Kidney (tissue), 14 donors: ENCODE results near the gene BUB1B. TPM values are rescaled to one million over a fixed set of nuclear protein-coding genes. Genes with fewer than 3 reads are reported as not detected.

Experiments
- DNase-seq, 5 donors: peaks; one replicate each; pipeline ENCODE4 v3.0.0-alpha.2; 2013 to 2020
- FAIRE-seq: peaks from 2 replicates; lab custom pipeline; 2012; peaks lifted over from hg19 to GRCh38; lab: Jason Lieb, UNC
- H3K27ac ChIP-seq, 2 donors: one replicate each; pipeline ENCODE4 v1.7.0; 2013; ENCODE audit warnings: low read depth in 2 of 2, low read length in 2 of 2, inconsistent platforms in 1 of 2
- H3K27me3 ChIP-seq: one replicate; pipeline ENCODE4 v1.7.1; 2013; ENCODE audit warnings: low read length, inconsistent platforms; ENCODE audit not compliant: control insufficient read depth, insufficient read depth
- H3K36me3 ChIP-seq, 3 donors: one replicate each; pipeline versions ENCODE4 v1.7.0 to v1.7.1; 2013; ENCODE audit warnings: low read length in 3 of 3, control low read depth in 1 of 3, inconsistent platforms in 1 of 3; ENCODE audit not compliant: insufficient read depth in 3 of 3, control insufficient read depth in 2 of 3
- H3K4me1 ChIP-seq, 3 donors: one replicate each; pipeline versions ENCODE4 v1.7.0 to v1.7.1; 2013; ENCODE audit warnings: low read length in 3 of 3, inconsistent platforms in 1 of 3, low read depth in 1 of 3; ENCODE audit not compliant: control insufficient read depth in 2 of 3, insufficient read depth in 2 of 3
- H3K4me3 ChIP-seq, 3 donors: one replicate each; pipeline versions ENCODE4 v1.7.0 to v1.8.1; 2013; ENCODE audit warnings: low read length in 3 of 3, control low read depth in 1 of 3, inconsistent platforms in 1 of 3
- H3K9ac ChIP-seq, 3 donors: one replicate each; pipeline versions ENCODE4 v1.7.0 to v1.7.1; 2013; ENCODE audit warnings: low read length in 3 of 3, control low read depth in 1 of 3, inconsistent platforms in 1 of 3
- H3K9me3 ChIP-seq, 3 donors: one replicate each; pipeline versions ENCODE4 v1.7.0 to v1.7.1; 2013; ENCODE audit warnings: low read length in 3 of 3, control low read depth in 1 of 3, inconsistent platforms in 1 of 3; ENCODE audit not compliant: control insufficient read depth in 2 of 3, insufficient read depth in 1 of 3
- intact Hi-C: fragments of 100-400 bp; cut with DNase I; formaldehyde crosslinking; loops from one replicate; pipeline ENCODE4 v1.11.1; 2022
- polyA plus RNA-seq: library from polyadenylated mRNA; stranded (reverse); fragments of 350-450 nt; fragmentation: Illumina TruSeq; extraction: RNeasy Lipid Tissue Mini Kit (QIAGEN cat#74804); gene quantifications from one replicate; pipeline ENCODE4 v1.2.3, GENCODE V29; 2014; ENCODE audit warnings: low read depth, low replicate concordance; ENCODE audit not compliant: insufficient read depth
- total RNA-seq: library from RNA; stranded (reverse); fragmentation: NEBNext Ultra II Directional; extraction: Animal tissue kit (Norgen Biotek cat#: 25700); gene quantifications from one replicate; pipeline ENCODE4 v1.2.1, GENCODE V29; 2021
- TF ChIP-seq, protein P1 (sequence below): IDR thresholded peaks from 3 replicates; pipeline ENCODE4 v1.5.1; 2012; ENCODE audit warnings: mild to moderate bottlenecking, moderate library complexity, borderline replicate concordance; ENCODE audit not compliant: insufficient read depth; ENCODE audit errors: extremely low read depth
- donor health status: control.
- donor health status: control.
- donor health status: control.
- donor health status: control.
- donor health status: control.
- donor health status: DM: yes; HTN: yes; CAD: no.
- donor health status: Normal renal cell carcinoma (clear cell type).

BUB1B gene
- total and polyA plus RNA-seq, 2 donors from 2014 or later, result 0.69 to 0.94 TPM

DNA sequence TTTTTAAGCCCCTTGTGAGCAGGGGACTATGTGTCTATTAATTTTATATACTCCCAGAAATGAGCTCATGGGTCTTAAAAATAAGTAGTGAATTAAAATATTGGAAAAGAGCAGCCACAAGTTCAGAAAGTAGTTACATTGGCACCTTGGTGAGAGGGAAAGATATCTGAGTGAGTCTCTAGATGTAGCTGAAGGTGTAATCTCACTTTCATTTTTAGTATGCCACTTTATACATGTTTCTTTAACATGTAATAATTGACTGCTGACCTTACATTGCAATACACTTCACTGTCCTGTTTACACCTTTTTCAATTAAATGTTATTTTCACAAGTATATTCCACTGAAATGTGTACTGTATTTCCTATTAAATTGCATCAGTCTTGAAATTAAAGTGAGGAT, 65.9 kb downstream of the BUB1B start:
- DNase-seq (no peak), FAIRE-seq (no peak)
- Histone ChIP-seq H3K27me3 (no peaks in the 10 kb centered on the region), H3K9ac (no peak overlapping the region), H3K4me1 (no peaks in the 10 kb centered on the region), H3K36me3 (no peaks in the 10 kb centered on the region), H3K27ac (no peak overlapping the region), H3K4me3 (no peak overlapping the region), H3K9me3 (no peaks in the 10 kb centered on the region)
- TF ChIP-seq, protein P1, sequence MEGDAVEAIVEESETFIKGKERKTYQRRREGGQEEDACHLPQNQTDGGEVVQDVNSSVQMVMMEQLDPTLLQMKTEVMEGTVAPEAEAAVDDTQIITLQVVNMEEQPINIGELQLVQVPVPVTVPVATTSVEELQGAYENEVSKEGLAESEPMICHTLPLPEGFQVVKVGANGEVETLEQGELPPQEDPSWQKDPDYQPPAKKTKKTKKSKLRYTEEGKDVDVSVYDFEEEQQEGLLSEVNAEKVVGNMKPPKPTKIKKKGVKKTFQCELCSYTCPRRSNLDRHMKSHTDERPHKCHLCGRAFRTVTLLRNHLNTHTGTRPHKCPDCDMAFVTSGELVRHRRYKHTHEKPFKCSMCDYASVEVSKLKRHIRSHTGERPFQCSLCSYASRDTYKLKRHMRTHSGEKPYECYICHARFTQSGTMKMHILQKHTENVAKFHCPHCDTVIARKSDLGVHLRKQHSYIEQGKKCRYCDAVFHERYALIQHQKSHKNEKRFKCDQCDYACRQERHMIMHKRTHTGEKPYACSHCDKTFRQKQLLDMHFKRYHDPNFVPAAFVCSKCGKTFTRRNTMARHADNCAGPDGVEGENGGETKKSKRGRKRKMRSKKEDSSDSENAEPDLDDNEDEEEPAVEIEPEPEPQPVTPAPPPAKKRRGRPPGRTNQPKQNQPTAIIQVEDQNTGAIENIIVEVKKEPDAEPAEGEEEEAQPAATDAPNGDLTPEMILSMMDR, result no peak
- intact Hi-C loops, result no loop called here

DNA sequence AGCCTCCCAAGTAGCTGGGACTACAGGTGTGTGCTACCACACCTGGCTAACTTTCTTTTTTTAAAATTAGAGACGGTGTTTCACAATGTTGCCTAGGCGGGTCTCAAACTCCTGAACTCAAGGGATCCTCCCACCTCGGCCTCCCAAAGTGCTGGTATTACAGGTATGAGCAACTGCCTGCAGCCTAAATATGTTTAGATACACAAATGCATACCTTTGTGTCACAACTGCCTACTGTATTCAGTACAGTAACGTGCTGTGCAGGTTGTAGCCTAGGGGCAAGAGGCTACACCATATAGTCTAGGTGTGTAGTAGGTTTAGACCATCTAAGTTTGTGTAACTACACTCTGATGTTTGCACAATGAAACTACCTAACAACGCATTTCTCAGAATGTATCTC, 68.4 kb downstream of the BUB1B start:
- TF ChIP-seq, protein P1, result no peak
- Histone ChIP-seq H3K4me3 (no peak overlapping the region), H3K9me3 (no peaks in the 10 kb centered on the region), H3K9ac (no peak overlapping the region), H3K36me3 (no peaks in the 10 kb centered on the region), H3K27ac (no peak overlapping the region), H3K27me3 (no peaks in the 10 kb centered on the region), H3K4me1 (peaks cover 0 to 4% (median 0%) of the 10 kb centered on the region in 3 donors)
- DNase-seq (no peak), FAIRE-seq (no peak)
- intact Hi-C loops, result no loop called here

DNA sequence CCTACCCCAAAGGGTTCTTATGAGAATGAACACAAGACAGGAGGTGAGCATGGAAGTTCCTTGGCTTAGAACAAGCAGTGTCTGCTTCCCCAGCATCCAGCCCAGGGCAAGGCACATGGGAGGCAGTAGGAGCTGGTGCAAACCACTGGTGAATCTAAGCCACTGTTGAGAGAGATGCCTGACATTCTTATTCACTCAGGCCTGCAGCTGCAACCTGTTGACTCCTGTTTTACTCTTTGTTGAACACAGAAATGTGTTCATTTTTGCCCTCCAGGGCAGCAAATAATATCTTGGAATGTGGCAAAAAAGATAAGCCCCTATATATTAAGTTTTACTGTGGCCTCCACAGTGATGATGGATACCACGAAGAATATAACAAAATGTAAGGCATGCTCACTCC, 69.1 kb downstream of the BUB1B start:
- peaks cover 0 to 4% (median 0%) of the 10 kb centered on the region in 3 donors for H3K4me1 ChIP-seq
- no peaks in the 10 kb centered on the region for H3K36me3 ChIP-seq
- H3K4me3 ChIP-seq, result no peak overlapping the region
- DNase-seq (no peak), FAIRE-seq (no peak)
- intact Hi-C loops, result no loop called here
- no peak overlapping the region for H3K9ac ChIP-seq
- TF ChIP-seq, protein P1, result no peak
- H3K27ac ChIP-seq, result no peak overlapping the region
- no peaks in the 10 kb centered on the region for H3K27me3 ChIP-seq
- no peaks in the 10 kb centered on the region for H3K9me3 ChIP-seq

DNA sequence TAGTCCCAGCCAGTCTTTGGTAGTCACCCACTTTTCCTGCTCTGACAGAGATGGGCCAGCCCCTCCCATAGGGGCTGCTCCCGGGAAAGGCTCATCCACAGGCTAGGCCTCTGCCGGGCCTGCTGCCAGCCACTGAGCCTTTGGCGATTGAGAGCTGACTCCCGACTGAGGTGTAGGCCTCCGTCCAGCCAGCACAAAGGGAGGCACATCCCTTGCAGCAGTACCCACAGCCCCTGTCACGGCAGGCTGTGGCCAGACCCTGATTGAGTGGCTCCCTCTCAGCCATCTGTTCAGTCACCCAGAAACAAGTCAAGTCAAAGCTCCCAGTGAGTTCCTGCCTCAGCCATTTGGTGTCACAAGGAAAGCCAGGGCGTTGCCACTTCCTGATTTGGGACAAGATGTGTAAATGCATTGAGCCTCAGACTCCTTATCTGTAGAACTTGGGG, 71.8 kb downstream of the BUB1B start:
- no peaks in the 10 kb centered on the region for H3K27me3 ChIP-seq
- intact Hi-C loops, result no loop called here
- TF ChIP-seq, protein P1, result no peak
- H3K4me3 ChIP-seq, result no peak overlapping the region
- H3K4me1 ChIP-seq, result peaks cover 0 to 4% (median 0%) of the 10 kb centered on the region in 3 donors
- H3K9ac ChIP-seq, result no peak overlapping the region
- DNase-seq, result no peak
- no peaks in the 10 kb centered on the region for H3K36me3 ChIP-seq
- FAIRE-seq, result no peak
- no peaks in the 10 kb centered on the region for H3K9me3 ChIP-seq
- no peak overlapping the region for H3K27ac ChIP-seq
